ENCODE results near the gene ING3.

The ING3 gene

GRCh38 chr7:120989257-120990220 lies 39.0 kb downstream of the ING3 start:
- no peak for DNase-seq

- DNase-seq = no peak
Observed at GRCh38 chr7:120990468-120991118, 40.0 kb downstream of the ING3 start.

DNA sequence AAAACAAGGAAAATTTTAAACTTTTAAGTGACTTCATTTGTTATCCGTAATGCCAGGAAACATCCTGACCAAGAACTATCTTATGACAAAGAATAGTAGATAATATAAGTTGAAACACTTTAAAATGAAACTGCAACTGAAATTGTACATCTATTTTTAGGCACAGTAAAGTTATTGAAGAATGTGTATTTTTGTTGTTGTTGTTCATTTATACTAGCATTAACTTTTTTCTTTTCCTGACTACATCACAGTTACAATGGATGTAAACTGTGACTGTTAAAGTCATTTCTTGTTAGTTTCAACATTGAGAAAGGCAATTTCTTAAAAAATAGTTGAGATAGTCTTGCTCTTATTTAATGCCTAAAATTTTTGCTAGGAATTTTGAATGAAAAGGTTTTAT lies 40.6 kb downstream of the ING3 start:
- no peak for DNase-seq

GRCh38 chr7:120991581-120991980 lies 41.0 kb downstream of the ING3 start:
- DNase-seq = no peak

GRCh38 chr7:120992272-120992964 lies 41.8 kb downstream of the ING3 start:
- no peak for DNase-seq

- no peak for DNase-seq
Observed at GRCh38 chr7:120992965-120993494, 42.5 kb downstream of the ING3 start.

DNA sequence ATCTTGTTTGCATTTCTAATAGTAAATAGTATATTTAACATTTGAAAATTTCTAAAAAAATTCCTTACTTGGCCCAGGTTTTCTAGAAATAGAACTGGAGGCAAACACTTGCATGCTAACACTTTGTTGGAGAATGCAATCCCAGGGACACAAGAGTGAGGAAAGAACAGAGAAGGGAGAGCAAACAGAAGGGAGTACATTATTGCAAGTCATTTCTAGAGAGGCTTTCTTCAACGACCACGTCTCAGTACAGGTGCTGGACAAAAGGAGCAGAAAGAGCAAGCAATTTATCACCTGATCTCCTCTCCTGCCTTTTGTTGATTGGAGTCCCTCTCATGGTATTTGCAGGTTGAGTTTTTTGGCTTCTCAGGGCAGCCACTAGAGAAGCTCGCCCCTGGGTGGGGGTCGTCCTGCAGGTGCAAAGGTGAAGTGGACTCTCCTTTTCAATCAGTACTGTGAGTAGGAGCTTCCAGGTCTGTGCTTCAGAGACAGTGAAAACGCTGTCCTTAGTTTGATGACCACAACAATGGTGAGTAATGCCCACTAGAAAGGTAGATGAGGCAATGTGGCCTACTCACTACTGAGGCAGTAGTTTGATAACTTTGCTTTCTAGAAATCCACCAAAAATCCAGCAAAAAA lies 43.1 kb downstream of the ING3 start:
- DNase-seq = no peak

DNA sequence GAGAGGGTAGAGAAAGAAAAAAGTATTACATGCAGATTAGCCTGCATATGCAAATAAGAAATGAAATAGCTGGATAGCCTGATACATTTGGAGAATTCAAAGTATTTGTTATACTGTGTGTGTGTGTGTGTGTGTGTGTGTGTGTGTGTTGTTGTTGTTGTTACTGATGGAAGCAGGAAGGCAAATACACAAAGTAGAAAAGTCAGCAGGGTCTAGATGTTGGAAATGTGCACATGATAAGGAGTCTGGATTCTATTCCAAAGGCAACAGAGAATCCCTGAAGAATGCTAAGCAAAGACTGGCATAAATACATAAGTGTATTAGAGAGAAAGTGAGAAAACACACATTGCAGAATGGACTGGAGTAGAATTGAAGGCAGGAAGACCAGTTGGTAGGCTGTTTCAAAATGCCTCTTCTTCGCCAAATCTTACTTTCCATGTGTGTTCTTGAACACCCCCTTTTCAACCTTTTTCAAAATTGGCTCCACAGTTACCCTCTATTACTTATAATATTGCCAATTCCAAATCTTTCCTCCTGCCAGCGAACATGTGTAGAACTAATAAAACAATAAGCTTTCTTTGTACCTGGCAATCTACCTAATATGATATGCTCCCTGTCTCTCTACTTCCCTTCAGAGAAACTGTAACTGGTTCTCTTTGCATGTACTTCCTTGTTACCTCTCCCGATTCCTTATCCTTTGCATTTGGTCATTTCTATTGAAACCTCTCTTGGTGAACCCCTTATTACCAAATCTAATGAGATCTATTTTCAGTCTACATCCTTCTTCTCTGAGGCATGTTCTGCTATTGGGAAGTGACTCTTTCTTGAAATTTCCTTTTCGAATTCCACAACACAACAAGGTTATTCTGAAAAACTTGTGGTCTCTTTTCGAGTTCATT lies 44.2 kb downstream of the ING3 start:
- no peak for DNase-seq

GRCh38 chr7:120995654-120996053 lies 45.1 kb downstream of the ING3 start:
- no peak for DNase-seq

- no peak for DNase-seq
Observed at GRCh38 chr7:120996333-120996987, 45.9 kb downstream of the ING3 start.

DNA sequence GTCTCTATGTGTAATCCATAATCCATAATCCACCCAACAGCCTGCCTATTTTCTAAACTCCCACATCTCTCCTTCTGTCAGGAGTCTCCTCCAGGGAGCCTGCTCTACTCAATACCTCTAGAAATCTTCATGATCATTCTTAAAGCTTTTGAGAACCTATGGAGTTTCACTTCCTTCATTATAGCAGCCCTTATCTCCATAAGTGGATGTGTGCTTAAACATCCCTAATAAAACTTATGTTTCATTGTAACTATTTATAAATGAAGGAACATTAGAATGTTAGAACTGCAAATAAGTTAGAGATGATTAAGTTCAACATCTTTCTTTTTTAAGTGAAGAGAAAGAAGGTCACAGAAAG lies 46.4 kb downstream of the ING3 start:
- no peak for DNase-seq

GRCh38 chr7:120997882-120998474 lies 47.4 kb downstream of the ING3 start:
- no peak for DNase-seq

- DNase-seq = no peak
Observed at GRCh38 chr7:120998520-120998919, 47.9 kb downstream of the ING3 start.

DNA sequence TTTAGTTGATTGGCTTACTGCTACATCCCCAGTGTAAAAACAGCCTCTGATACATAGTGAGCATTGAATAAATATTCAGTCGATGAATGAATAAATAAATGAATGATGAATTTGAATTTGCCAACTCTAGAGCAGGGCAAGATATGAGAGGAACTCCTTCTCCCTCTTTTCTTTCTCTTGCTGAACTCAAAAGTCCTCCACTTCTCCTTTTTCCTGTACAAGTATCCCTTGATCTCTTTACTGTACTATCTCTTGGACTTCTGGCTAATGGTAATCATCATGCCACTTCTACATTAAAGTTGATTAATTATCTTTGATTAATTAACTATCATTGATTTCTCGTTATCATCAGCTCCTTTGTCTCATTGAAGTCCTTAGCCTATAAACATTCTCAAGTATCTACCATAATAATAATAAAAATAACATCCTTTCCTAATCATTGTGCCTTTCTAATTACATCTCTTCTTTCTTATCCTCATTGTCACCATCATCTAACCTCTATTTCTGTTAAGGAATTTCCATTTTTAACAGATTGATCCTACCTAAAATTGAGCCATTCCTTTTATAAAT lies 48.5 kb downstream of the ING3 start:
- no peak for DNase-seq

DNA sequence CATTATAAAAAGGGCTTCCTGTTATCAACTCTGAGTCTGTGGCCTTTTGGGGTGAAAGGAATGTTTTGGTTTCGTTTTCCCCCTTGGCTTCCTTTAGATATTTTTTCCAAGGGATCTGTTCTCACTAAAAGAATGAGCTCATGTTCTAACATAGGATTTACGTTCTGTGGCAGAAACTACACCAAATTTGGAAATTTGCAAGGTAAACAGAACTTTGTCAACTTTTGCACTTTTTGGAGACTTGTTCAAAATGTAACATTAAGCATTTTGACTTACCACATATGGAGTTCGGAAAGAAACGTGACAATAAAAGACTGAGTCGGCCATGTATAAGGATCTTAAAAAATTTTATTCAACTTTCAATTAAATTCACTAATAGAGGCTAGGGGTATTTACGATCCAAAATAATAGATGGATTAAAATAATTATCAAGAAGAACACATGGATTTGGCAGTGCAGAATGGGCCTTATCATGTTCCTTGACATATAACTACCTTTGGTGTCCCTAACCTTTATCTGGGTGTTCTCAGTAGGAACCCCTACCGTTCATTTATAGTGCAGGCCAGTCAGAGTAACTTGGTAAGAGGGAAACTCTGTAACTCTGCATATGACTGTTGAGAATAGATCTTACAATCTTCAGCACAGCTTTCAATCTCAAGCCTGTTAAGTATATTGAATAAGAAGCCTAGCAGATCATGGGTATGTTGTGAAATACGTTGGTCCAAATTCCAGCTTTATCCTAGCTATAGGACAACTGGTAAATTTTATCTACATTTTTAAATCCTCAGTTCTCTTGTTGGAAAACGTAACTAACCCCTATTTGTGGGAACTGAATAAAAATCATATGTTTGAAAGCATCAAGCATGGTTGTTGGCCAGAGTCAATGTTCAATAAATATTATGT lies 49.8 kb downstream of the ING3 start:
- no peak for DNase-seq

DNA sequence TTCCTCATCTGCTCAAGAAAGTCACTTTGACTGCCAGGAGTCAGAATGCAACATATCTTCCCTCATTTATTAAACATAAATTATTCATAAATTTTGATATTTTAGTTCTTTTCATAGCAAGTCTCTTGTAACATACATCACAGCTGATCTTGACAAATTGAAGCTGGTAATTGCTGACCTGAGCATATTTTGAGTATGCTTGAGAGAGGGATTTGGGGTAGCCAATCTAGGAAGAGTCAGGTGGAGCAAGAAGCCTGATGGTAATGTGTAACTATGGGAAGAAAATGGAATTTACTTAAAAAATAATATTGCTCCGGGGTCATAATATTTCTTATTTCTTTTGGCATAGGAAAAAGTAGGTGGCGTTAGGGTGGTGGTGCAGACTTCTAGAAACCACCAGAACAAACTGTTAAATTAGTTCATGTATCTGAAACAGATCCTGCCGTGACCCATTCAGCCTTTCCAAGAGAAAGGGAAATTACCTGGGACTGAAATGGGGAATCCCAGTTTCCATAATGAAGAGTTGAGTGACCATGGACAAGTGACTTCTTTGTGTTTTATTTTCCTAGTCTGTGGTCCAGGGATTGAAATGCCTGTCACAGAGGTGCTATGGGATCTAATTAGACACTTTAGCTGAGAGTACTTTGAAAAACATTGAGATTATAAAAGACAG lies 50.8 kb downstream of the ING3 start:
- DNase-seq = no peak

GRCh38 chr7:121002048-121002756 lies 51.6 kb downstream of the ING3 start:
- no peak for DNase-seq

- no peak for DNase-seq
Observed at GRCh38 chr7:121002757-121003200, 52.2 kb downstream of the ING3 start.

Measured in NCI-H2107 (cell line).